Measurements from ENCODE around the gene MYBPC1. TPM values are rescaled to one million over a fixed set of nuclear protein-coding genes. Genes with fewer than 3 reads are reported as not detected.

Gene MYBPC1
- total and polyA plus RNA-seq, 2 of the 13 experiments (the other 11 are each of a cell fraction or from before 2014, with no cell fraction given), result 0.31 to 0.53 TPM

GRCh38 chr12:101599771-101600484 lies 5.2 kb downstream of the MYBPC1 start:
- TSS peak; percentile 90 for BruUV-seq (replicated peaks)
- Histone ChIP-seq H3K36me3 (replicated peaks in 1 of 2; ENCODE audit: control insufficient read depth in 1 of 2, insufficient read depth in 2 of 2, low read length in 2 of 2) (no peaks in the 10 kb centered on the region), H4K20me1 (ENCODE audit: insufficient read depth, low read length) (no peaks in the 10 kb centered on the region), H3K4me1 (ENCODE audit: insufficient read depth, low read length) (peaks cover 71% of the 10 kb centered on the region), H3K79me2 (ENCODE audit: insufficient read depth, low read length) (no peaks in the 10 kb centered on the region), H2AFZ (ENCODE audit: low read length) (peak overlapping the region; percentile 8), H3K27me3 (ENCODE audit: control insufficient read depth in 1 of 2, insufficient read depth in 2 of 2, low read length in 2 of 2) (no peaks in the 10 kb centered on the region), H3K27ac (ENCODE audit: extremely low read length, insufficient read depth, low read length) (peak overlapping the region; percentile 91), H3K9me3 (ENCODE audit: low read length) (no peaks in the 10 kb centered on the region), H3K9ac (ENCODE audit: insufficient read depth, low read depth, low read length) (peak overlapping the region; percentile 74), H3K4me3 (replicated peaks in 1 of 3; ENCODE audit: insufficient read depth in 1 of 3, low read depth in 2 of 3, low read length in 3 of 3) (peak overlapping the region; percentile 4 to 43 (median 42); a peak in 5 of 6 replicates), H3K4me2 (ENCODE audit: low read depth, low read length) (peak overlapping the region; percentile 76)
- FAIRE-seq (no peak), DNase-seq (ENCODE audit: low spot score) (peak; percentile 90), ATAC-seq (peak; percentile 86)
- CTCF ChIA-PET (ENCODE audit: low intra/inter-chr PET ratio, low total read pairs), result no interaction called here
- in situ Hi-C loops (cut with HindIII; ENCODE audit: extremely low pct_ligation_motif_present, low pct_unique_long_range_greater_than_20kb), result loop anchor here (10.0 kb wide), 1 partner anchor 95 kb away; the partner anchor contains the start of gene CHPT1
- intact Hi-C loops (cut with micrococcal nuclease; ENCODE audit: unreplicated experiment), result no loop called here
- WGBS (ENCODE audit: low lambda C conversion rate), result 0% methylated on average over 5 of the region's 5 CpGs
- POLR2A ChIA-PET, result interaction anchor here (0.7 to 2.3 kb wide), 10 partner anchors 9 to 114 kb away, joined by 3 to 43 read pairs (median 8); partner anchors contain the start of gene CHPT1
- TF ChIP-seq, protein P1, sequence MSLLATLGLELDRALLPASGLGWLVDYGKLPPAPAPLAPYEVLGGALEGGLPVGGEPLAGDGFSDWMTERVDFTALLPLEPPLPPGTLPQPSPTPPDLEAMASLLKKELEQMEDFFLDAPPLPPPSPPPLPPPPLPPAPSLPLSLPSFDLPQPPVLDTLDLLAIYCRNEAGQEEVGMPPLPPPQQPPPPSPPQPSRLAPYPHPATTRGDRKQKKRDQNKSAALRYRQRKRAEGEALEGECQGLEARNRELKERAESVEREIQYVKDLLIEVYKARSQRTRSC (CRISPR knock-in tag; IDR thresholded peaks at IDR 0.05; ENCODE audit: low read depth), result no peak
- TF ChIP-seq KLF9 (CRISPR knock-in tag; IDR thresholded peaks at IDR 0.05; ENCODE audit: low read depth) (peak; percentile 62; the same call in 1 of the 2 replicates), CCAR2 (optimal IDR thresholded peaks at IDR 0.05; ENCODE audit: low read depth, low read length) (no peak), HOXA9 (CRISPR knock-in tag; IDR thresholded peaks at IDR 0.05; ENCODE audit: borderline replicate concordance) (no peak), TAF1 (CRISPR knock-in tag; IDR thresholded peaks at IDR 0.05) (peak; percentile 15; the same call in 1 of the 2 replicates), ZNF17 (CRISPR knock-in tag; IDR thresholded peaks at IDR 0.05) (no peak), YEATS4 (CRISPR knock-in tag; IDR thresholded peaks at IDR 0.05; ENCODE audit: borderline replicate concordance) (peak; percentile 46; the same call in 1 of the 2 replicates), ZNF431 (CRISPR knock-in tag; IDR thresholded peaks at IDR 0.05; ENCODE audit: borderline replicate concordance, low read depth) (no peak), PPARG (CRISPR knock-in tag; conservative IDR thresholded peaks at IDR 0.05) (peak; percentile 72; the same call in 1 of the 2 replicates), ZBTB1 (CRISPR knock-in tag; IDR thresholded peaks at IDR 0.05; ENCODE audit: borderline replicate concordance) (no peak), RFXANK (CRISPR knock-in tag; IDR thresholded peaks at IDR 0.05) (no peak), GABPA (IDR thresholded peaks at IDR 0.05; ENCODE audit: low read depth, low read length) (no peak), GABPA (CRISPR knock-in tag; IDR thresholded peaks at IDR 0.05; ENCODE audit: low read depth) (peak; percentile 30; the same call in 1 of the 2 replicates), ZNF644 (CRISPR knock-in tag; IDR thresholded peaks at IDR 0.05; ENCODE audit: low read depth) (peak; percentile 51; the same call in 1 of the 2 replicates), KAT7 (CRISPR knock-in tag; IDR thresholded peaks at IDR 0.05; ENCODE audit: borderline replicate concordance) (0 out of 2 replicates have a peak, but pooled peaks have one; percentile 63), FOXA3 (CRISPR knock-in tag; IDR thresholded peaks at IDR 0.05) (peak; percentile 21; the same call in 1 of the 2 replicates), CREM (IDR thresholded peaks at IDR 0.05) (peak; percentile 55), CREM (CRISPR knock-in tag; IDR thresholded peaks at IDR 0.05) (no peak)
- TF ChIP-seq, protein P2, sequence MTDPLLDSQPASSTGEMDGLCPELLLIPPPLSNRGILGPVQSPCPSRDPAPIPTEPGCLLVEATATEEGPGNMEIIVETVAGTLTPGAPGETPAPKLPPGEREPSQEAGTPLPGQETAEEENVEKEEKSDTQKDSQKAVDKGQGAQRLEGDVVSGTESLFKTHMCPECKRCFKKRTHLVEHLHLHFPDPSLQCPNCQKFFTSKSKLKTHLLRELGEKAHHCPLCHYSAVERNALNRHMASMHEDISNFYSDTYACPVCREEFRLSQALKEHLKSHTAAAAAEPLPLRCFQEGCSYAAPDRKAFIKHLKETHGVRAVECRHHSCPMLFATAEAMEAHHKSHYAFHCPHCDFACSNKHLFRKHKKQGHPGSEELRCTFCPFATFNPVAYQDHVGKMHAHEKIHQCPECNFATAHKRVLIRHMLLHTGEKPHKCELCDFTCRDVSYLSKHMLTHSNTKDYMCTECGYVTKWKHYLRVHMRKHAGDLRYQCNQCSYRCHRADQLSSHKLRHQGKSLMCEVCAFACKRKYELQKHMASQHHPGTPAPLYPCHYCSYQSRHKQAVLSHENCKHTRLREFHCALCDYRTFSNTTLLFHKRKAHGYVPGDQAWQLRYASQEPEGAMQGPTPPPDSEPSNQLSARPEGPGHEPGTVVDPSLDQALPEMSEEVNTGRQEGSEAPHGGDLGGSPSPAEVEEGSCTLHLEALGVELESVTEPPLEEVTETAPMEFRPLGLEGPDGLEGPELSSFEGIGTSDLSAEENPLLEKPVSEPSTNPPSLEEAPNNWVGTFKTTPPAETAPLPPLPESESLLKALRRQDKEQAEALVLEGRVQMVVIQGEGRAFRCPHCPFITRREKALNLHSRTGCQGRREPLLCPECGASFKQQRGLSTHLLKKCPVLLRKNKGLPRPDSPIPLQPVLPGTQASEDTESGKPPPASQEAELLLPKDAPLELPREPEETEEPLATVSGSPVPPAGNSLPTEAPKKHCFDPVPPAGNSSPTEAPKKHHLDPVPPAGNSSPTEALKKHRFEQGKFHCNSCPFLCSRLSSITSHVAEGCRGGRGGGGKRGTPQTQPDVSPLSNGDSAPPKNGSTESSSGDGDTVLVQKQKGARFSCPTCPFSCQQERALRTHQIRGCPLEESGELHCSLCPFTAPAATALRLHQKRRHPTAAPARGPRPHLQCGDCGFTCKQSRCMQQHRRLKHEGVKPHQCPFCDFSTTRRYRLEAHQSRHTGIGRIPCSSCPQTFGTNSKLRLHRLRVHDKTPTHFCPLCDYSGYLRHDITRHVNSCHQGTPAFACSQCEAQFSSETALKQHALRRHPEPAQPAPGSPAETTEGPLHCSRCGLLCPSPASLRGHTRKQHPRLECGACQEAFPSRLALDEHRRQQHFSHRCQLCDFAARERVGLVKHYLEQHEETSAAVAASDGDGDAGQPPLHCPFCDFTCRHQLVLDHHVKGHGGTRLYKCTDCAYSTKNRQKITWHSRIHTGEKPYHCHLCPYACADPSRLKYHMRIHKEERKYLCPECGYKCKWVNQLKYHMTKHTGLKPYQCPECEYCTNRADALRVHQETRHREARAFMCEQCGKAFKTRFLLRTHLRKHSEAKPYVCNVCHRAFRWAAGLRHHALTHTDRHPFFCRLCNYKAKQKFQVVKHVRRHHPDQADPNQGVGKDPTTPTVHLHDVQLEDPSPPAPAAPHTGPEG (CRISPR knock-in tag; IDR thresholded peaks at IDR 0.05), result no peak
